Left lobe of liver (tissue), 2 donors: Measurements from ENCODE around the gene SNAPC1. TPM values are rescaled to one million over a fixed set of nuclear protein-coding genes. Genes with fewer than 3 reads are reported as not detected.
A peak's percentile ranks its signal among the peaks of the same experiment; 100 is the strongest.

ENCODE experiments used
- ATAC-seq: fragments of 200-7000 bp; cut with Tn5 transposase; one replicate; pipeline ENCODE4 v1.9.1; 2020; ENCODE audit warnings: mild to moderate bottlenecking, moderate library complexity
- DNase-seq: peaks from one replicate; pipeline ENCODE4 v3.0.0-alpha.2; 2020; ENCODE audit warnings: low spot score
- total RNA-seq: library from RNA; stranded (reverse); gene quantifications from one replicate; pipeline ENCODE4 v1.2.1, GENCODE V29; 2021
- donor health status: DM: no; HTN: no; CAD: no; lungs with moderate emphysema.
- donor health status: DM: no; HTN: yes; CAD: no.

Gene SNAPC1
- total RNA-seq, 1 donor from 2014 or later: 1.4 TPM

- ATAC-seq: no peak
Observed at GRCh38 chr14:61805451-61805850, 43.2 kb downstream of the SNAPC1 start.

GRCh38 chr14:61811882-61812346, 49.7 kb downstream of the SNAPC1 start:
- no peak for ATAC-seq
- no peak for DNase-seq

More at GRCh38 chr14:61805451-61805850, 43.2 kb downstream of the SNAPC1 start:
- DNase-seq: no peak

GRCh38 chr14:61812347-61813095, 50.3 kb downstream of the SNAPC1 start, which contains the start of gene SYT16:
TSS of gene SYT16 (plus strand) at chr14:61812703.
- DNase-seq (no peak), ATAC-seq (no peak)

- DNase-seq: no peak
- ATAC-seq: no peak
Observed at GRCh38 chr14:61813096-61813606, 50.9 kb downstream of the SNAPC1 start.

- DNase-seq (no peak), ATAC-seq (no peak)
Observed at GRCh38 chr14:61822458-61822857, 60.2 kb downstream of the SNAPC1 start.

- DNase-seq: no peak
Observed at GRCh38 chr14:61832783-61833182, 70.6 kb downstream of the SNAPC1 start.

GRCh38 chr14:61836184-61836583, 74.0 kb downstream of the SNAPC1 start:
- DNase-seq (no peak), ATAC-seq (no peak)

More at GRCh38 chr14:61832783-61833182, 70.6 kb downstream of the SNAPC1 start:
- no peak for ATAC-seq

GRCh38 chr14:61836807-61837206, 74.6 kb downstream of the SNAPC1 start:
- no peak for DNase-seq
- ATAC-seq: no peak

- DNase-seq (peak; percentile 73), ATAC-seq (peak; percentile 100)
Observed at GRCh38 chr14:61837336-61838229, 75.4 kb downstream of the SNAPC1 start.

- ATAC-seq: no peak
- no peak for DNase-seq
Observed at GRCh38 chr14:61838661-61839245, 76.5 kb downstream of the SNAPC1 start.

- no peak for ATAC-seq
- no peak for DNase-seq
Observed at GRCh38 chr14:61839507-61839906, 77.3 kb downstream of the SNAPC1 start.

GRCh38 chr14:61841145-61841544, 78.9 kb downstream of the SNAPC1 start:
- ATAC-seq (no peak), DNase-seq (no peak)

Other genes with a start within 250 kb of the SNAPC1 start
- 27.9 TPM for gene HIF1A, start 66.9 kb upstream of the SNAPC1 start, total RNA-seq
- 0.10 TPM for gene SYT16, start 50.3 kb downstream of the SNAPC1 start, total RNA-seq